IPS DF 6.9 (cell line): ENCODE data around the gene SLIT3.
"Not testable (repeated sequence)": the region's sequence is repeated elsewhere in the genome, so short reads cannot be mapped to it uniquely, and the experiment has no call there.

Experiments
- DNase-seq: peaks from one replicate; pipeline ENCODE4 v3.0.0-alpha.2; 2013; ENCODE audit warnings: low read depth, low spot score
- H3K27ac ChIP-seq: one replicate; pipeline ENCODE4 v1.5.1; 2013; ENCODE audit warnings: low read length, control low read depth
- H3K27me3 ChIP-seq: 2 replicates; pipeline ENCODE4 v1.6.1; 2013; ENCODE audit warnings: mild to moderate bottlenecking, low read length; ENCODE audit not compliant: control insufficient read depth, insufficient read depth
- H3K36me3 ChIP-seq: 2 replicates; pipeline ENCODE4 v1.6.1; 2013; ENCODE audit warnings: low read length; ENCODE audit not compliant: control insufficient read depth, insufficient read depth
- H3K4me1 ChIP-seq: 2 replicates; pipeline ENCODE4 v1.6.1; 2013; ENCODE audit warnings: low read length; ENCODE audit not compliant: control insufficient read depth, insufficient read depth
- H3K4me3 ChIP-seq: 2 replicates; pipeline ENCODE4 v1.5.1; 2013; ENCODE audit warnings: mild to moderate bottlenecking, low read length
- H3K9me3 ChIP-seq: 2 replicates; pipeline ENCODE4 v1.6.1; 2013; ENCODE audit warnings: low read length, inconsistent platforms; ENCODE audit not compliant: control insufficient read depth, insufficient read depth
- WGBS: extraction: QIAGEN DNeasy Blood & Tissue Kit; methylation state at CpG from one replicate; pipeline ENCODE4 v1.1.7; 2013; ENCODE audit warnings: mixed read lengths, missing lambda C conversion rate; ENCODE audit not compliant: insufficient read length, insufficient coverage; 5-methylcytosine and 5-hydroxymethylcytosine counted together

SLIT3 gene

DNA sequence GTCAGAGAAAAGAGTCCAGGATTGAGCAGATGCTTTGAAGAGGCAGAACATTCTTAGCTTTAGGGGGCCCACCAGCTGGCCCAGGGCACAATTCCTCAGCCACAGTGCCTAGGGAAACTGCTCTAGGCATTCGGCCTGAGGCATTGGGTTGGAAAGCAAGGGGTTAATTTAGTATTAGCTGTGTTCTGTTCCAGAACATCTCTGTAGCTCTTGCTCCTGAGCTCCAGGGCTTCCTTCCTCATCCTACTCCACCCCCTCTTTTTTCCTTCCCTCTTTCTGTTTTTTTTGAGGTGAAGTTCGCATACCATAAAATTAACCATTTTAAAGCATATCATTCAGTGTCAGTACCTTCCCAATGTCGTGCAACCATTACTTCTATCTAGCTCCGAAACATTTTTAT is 647.3 kb downstream of the SLIT3 start:
- Histone ChIP-seq H3K9me3 (no peaks in the 10 kb centered on the region), H3K4me3 (no peak overlapping the region), H3K27ac (no peak overlapping the region), H3K4me1 (no peaks in the 10 kb centered on the region), H3K27me3 (no peaks in the 10 kb centered on the region), H3K36me3 (no peaks in the 10 kb centered on the region)
- DNase-seq, result no peak
- no CpG with 5 or more reads among the region's 4 CpGs for WGBS

DNA sequence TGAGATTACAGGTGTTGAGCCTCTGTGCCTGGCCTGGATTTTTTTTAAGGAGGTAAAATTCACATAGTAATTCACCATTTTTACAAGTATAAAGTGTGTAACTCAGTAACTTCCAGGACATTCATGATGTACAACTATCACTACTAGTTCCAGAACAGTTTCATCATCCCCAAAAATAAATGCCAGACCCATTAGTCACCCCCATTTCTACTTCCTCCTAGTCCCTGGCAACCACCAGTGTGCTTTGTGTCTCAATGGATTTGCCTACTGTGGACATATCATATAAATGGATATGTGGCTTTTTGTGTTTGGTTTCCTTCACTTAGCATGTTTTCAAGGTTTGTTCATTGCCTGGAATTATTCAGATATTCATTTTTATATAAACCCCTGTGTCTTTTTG is 649.3 kb downstream of the SLIT3 start:
- Histone ChIP-seq H3K9me3 (no peaks in the 10 kb centered on the region), H3K27me3 (no peaks in the 10 kb centered on the region), H3K4me1 (no peaks in the 10 kb centered on the region), H3K36me3 (no peaks in the 10 kb centered on the region), H3K27ac (no peak overlapping the region), H3K4me3 (no peak overlapping the region)
- DNase-seq, result no peak

DNA sequence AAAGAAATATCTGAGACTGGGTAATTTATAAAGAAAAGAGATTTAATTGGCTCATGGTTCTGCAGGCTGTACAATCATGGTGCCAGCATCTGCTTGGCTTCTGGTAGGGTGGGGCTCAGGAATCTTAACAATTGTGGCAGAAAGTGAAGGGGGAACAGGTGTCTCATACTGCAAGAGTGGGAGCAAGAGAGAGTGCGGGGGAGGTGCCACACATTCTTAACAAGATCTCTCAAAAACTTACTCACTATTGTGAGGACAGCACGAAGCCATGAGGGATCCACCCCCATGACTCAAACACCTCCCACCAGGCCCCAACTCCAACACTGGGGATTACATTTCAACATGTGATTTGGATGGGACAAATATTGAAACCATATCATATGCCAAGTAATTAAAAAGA is 651.6 kb downstream of the SLIT3 start:
- H3K9me3 ChIP-seq, result no peaks in the 10 kb centered on the region
- no peak overlapping the region for H3K27ac ChIP-seq
- no peaks in the 10 kb centered on the region for H3K27me3 ChIP-seq
- no peaks in the 10 kb centered on the region for H3K4me1 ChIP-seq
- H3K4me3 ChIP-seq, result no peak overlapping the region
- WGBS, result no CpG with 5 or more reads among the region's 2 CpGs
- no peaks in the 10 kb centered on the region for H3K36me3 ChIP-seq
- no peak for DNase-seq

DNA sequence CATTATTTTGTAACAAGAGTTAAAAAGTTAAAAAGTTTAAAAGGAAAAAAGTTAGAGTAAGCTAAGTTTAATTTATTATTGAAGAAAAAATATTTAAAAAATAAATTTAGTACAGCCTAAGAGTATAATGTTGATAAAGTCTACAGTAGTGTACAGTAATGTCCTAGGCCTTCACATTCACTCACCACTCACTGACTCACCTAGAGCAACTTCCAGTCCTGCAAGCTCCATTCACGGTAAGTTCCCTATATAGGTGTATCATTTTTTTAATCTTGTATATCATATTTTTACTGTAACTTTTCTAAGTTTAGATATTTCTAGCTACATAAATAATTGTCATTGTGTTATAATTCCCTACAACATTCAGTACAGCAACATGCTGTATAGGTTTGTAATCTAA is 652.4 kb downstream of the SLIT3 start:
- no peak for DNase-seq
- no peaks in the 10 kb centered on the region for H3K9me3 ChIP-seq
- no peaks in the 10 kb centered on the region for H3K4me1 ChIP-seq
- no CpG with 5 or more reads among the region's 1 CpG for WGBS
- H3K36me3 ChIP-seq, result no peaks in the 10 kb centered on the region
- no peak overlapping the region for H3K4me3 ChIP-seq
- H3K27me3 ChIP-seq, result no peaks in the 10 kb centered on the region
- no peak overlapping the region for H3K27ac ChIP-seq

DNA sequence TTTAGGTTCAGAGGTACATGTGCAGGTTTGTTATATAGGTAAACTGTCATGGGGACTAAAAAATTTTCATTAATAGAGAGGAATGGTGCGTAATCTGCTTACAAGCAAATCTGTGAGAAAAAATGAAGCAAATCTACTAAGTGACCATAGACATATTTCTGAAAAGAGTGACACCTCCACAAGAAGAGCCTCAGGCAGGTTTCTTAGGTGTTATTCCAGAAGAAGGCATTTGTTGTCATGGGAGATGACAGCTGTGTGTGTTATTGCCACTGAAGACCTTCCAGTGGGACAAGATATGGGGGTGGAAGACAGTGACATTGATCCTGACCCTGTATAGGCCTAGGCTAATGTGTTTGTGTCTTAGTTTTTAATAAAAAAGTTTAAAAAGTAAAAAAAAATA is 652.9 kb downstream of the SLIT3 start:
- no peak overlapping the region for H3K4me3 ChIP-seq
- no peaks in the 10 kb centered on the region for H3K27me3 ChIP-seq
- H3K27ac ChIP-seq, result no peak overlapping the region
- H3K4me1 ChIP-seq, result no peaks in the 10 kb centered on the region
- no peaks in the 10 kb centered on the region for H3K9me3 ChIP-seq
- WGBS, result no CpG with 5 or more reads among the region's 1 CpG
- no peak for DNase-seq
- H3K36me3 ChIP-seq, result no peaks in the 10 kb centered on the region

DNA sequence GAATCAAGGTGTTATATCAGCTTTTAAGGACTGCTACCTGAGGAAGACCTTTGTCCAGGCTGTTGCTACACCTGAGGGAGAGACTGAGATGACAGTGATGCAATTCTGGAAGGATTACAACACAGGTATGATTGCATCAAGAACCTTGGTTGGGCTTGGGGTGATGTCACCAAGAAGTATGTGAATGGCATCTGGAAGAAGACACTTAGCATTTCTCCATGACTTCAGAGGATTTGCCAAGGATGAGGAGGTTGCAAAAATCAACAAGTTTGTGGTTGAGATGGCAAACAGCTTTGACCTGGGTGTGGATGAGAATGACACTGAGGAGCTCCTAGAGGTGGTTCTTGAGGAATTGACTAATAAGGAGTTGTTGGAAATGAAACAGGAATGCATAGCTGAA is 653.9 kb downstream of the SLIT3 start:
- Histone ChIP-seq H3K4me1 (no peaks in the 10 kb centered on the region), H3K4me3 (no peak overlapping the region), H3K27ac (no peak overlapping the region), H3K9me3 (no peaks in the 10 kb centered on the region), H3K27me3 (no peaks in the 10 kb centered on the region), H3K36me3 (no peaks in the 10 kb centered on the region)
- no peak for DNase-seq

DNA sequence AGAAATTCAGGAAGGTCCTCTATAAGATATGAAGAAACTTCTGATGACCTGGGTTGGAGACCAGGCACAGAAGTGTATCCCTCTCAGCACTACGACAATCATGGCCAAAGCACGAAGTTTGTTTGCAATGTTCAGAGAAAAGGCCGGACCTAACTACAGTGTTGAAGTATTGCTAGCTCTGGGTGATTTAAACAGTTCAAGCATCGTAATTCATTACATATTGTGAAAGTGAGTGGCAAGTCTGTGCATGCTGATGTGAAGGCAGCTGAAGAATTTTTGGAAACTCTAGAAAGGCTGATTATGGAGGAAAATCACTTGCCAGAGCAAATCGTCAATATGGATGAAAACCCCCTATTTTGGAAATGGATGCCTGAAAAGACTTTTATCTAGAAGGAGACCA is 654.6 kb downstream of the SLIT3 start:
- no CpG with 5 or more reads among the region's 5 CpGs for WGBS
- H3K4me1 ChIP-seq, result no peaks in the 10 kb centered on the region

DNA sequence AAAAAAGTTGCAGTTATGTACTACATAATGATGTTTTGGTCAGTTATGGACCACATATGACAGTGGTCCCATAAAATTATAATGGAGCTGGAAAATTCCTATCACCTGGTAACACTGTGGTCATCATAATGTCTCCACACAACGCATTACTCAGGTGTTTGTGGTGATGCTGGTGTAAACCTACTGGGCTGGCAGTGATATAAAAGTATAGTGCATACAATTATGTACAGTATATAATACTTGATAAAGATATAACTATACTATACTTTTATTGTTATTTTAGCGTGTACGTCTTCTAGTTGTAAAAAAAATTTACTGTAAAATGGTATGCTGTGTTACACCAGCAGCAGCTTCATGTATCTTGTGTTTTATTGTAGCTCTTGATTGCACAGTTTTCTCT is 655.7 kb downstream of the SLIT3 start:
- no CpG with 5 or more reads among the region's 3 CpGs for WGBS
- H3K27ac ChIP-seq, result no peak overlapping the region
- H3K4me3 ChIP-seq, result no peak overlapping the region
- DNase-seq, result no peak
- H3K4me1 ChIP-seq, result no peaks in the 10 kb centered on the region
- H3K9me3 ChIP-seq, result no peaks in the 10 kb centered on the region
- no peaks in the 10 kb centered on the region for H3K36me3 ChIP-seq
- no peaks in the 10 kb centered on the region for H3K27me3 ChIP-seq

More for the DNA sequence above, 654.6 kb downstream of the SLIT3 start:
- Histone ChIP-seq H3K9me3 (no peaks in the 10 kb centered on the region), H3K4me3 (no peak overlapping the region), H3K36me3 (no peaks in the 10 kb centered on the region), H3K27me3 (no peaks in the 10 kb centered on the region), H3K27ac (no peak overlapping the region)
- no peak for DNase-seq

DNA sequence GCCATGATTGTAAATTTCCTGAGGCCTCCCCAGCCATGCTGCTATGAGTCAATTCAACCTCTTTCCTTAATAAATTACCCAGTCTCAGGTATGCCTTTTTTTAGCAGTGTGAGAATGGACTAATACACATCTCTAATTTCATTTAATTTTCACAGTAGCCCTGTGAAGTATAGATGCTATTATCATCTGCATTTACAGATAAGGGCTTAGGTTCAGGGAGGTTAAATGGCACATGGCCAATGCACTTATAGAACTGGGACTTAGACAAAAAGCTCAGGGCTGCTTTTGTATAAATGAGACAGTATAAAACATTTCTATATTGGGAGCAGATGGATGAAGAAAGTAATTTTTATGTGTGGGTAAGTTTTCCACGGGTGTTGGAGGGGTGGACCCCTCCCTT is 658.9 kb downstream of the SLIT3 start:
- no peaks in the 10 kb centered on the region for H3K27me3 ChIP-seq
- no peaks in the 10 kb centered on the region for H3K4me1 ChIP-seq
- 100% methylated on average over 1 of the region's 1 CpG for WGBS
- H3K27ac ChIP-seq, result no peak overlapping the region
- no peak overlapping the region for H3K4me3 ChIP-seq
- no peaks in the 10 kb centered on the region for H3K36me3 ChIP-seq
- no peak for DNase-seq
- no peaks in the 10 kb centered on the region for H3K9me3 ChIP-seq

DNA sequence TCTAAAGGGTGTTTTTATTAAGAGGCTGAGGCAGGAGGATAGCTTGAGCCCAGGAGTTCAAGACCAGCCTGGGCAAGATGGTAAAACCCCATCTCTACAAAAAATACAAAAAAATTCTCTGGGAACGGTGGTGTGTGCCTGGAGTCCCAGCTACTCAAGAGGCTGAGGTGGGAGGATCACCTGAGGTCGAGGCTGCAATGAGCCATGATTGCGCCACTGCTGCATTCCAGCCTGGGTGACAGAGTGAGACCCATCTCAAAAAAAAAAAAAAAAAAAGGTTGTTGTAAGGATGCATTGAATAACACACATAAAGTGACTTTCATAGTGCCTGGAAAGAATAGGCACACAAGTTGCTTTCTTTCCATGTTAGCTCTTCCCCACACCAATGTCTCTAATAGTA is 662.1 kb downstream of the SLIT3 start:
- not testable (repeated sequence) for H3K27me3 ChIP-seq, H3K27ac ChIP-seq, H3K4me3 ChIP-seq, DNase-seq, H3K9me3 ChIP-seq, H3K4me1 ChIP-seq, H3K36me3 ChIP-seq
- WGBS, result no CpG with 5 or more reads among the region's 3 CpGs

DNA sequence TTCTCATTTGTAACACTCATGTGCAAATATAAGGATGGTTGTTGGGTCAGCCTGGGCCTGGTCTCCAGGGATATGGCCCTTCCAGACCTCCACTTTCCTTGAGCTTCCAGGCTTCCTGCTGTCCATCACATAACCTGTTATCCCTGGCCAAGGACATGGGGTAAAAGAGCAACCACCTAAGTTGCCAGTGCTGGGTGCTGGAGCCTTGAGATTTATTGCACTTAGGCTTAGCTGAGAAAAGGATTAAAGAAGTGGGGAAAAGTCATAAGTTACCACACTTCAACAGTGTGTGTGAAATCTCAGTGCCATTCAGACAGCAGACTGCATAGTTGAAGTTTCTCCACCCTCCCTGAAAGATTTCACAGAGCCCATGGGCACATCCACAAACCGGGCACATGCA is 663.1 kb downstream of the SLIT3 start:
- no CpG with 5 or more reads among the region's 1 CpG for WGBS
- no peak overlapping the region for H3K27ac ChIP-seq
- H3K9me3 ChIP-seq, result no peaks in the 10 kb centered on the region
- no peak for DNase-seq
- H3K36me3 ChIP-seq, result no peaks in the 10 kb centered on the region
- no peak overlapping the region for H3K4me3 ChIP-seq
- H3K4me1 ChIP-seq, result no peaks in the 10 kb centered on the region
- no peaks in the 10 kb centered on the region for H3K27me3 ChIP-seq
